ENCODE results near the gene GALNT17. TPM values are rescaled to one million over a fixed set of nuclear protein-coding genes. Genes with fewer than 3 reads are reported as not detected.

Gene GALNT17
- polyA plus RNA-seq, 2 of the 4 experiments (the other 2 are of a cell fraction) = not detected

- no peak for TF ChIP-seq REST (IDR thresholded peaks at IDR 0.05)
- TF ChIP-seq RCOR1 (IDR thresholded peaks at IDR 0.05; ENCODE audit: low read depth, low read length) = no peak
- no peak for TF ChIP-seq CTCF (IDR thresholded peaks at IDR 0.05)
- no peak for TF ChIP-seq EHMT2 (IDR thresholded peaks at IDR 0.05; ENCODE audit: low read depth)
Observed at GRCh38 chr7:71687286-71687685, 555.3 kb downstream of the GALNT17 start (continued).

GRCh38 chr7:71687831-71688599 lies 556.1 kb downstream of the GALNT17 start:
- no peak for TF ChIP-seq FOSB (CRISPR knock-in tag; IDR thresholded peaks at IDR 0.05)
- TF ChIP-seq FOXS1 (CRISPR knock-in tag; IDR thresholded peaks at IDR 0.05) = no peak
- TF ChIP-seq CBX8 (IDR thresholded peaks at IDR 0.05) = no peak
- TF ChIP-seq ELK1 (IDR thresholded peaks at IDR 0.05; ENCODE audit: low read depth, low read length) = no peak
- TF ChIP-seq ESRRA (IDR thresholded peaks at IDR 0.05; ENCODE audit: borderline replicate concordance, low read length) = no peak
- TF ChIP-seq JUN (IDR thresholded peaks at IDR 0.05) = no peak
- TF ChIP-seq ATOH8 (CRISPR knock-in tag; IDR thresholded peaks at IDR 0.05; ENCODE audit: low read depth) = no peak
- H3K27ac ChIP-seq = no peak overlapping the region
- POLR2A ChIA-PET = no interaction called here
- no peak for FAIRE-seq
- no peak for ATAC-seq
- 5% methylated on average over 11 of the region's 11 CpGs for WGBS (ENCODE audit: missing lambda C conversion rate)
- CTCF ChIA-PET = interaction anchor here (1.2 kb wide), 1 partner anchor 45 kb away, joined by 3 read pairs; no protein-coding TSS in a partner anchor
- no peaks in the 10 kb centered on the region for H3K4me1 ChIP-seq
- no peak for DNase-seq (ENCODE audit: low read depth in 1 of 2, low spot score in 1 of 2)
- no peak overlapping the region for H3K4me3 ChIP-seq
- no peak overlapping the region for H3K4me2 ChIP-seq
- H3K9me3 ChIP-seq = no peaks in the 10 kb centered on the region; the same call in 2 of the 3 replicates

- no peak for FAIRE-seq
- H3K4me1 ChIP-seq = no peaks in the 10 kb centered on the region
- no peak overlapping the region for H3K4me3 ChIP-seq
- H3K27ac ChIP-seq = no peak overlapping the region
- no peak for ATAC-seq
- TF ChIP-seq E2F6 (IDR thresholded peaks at IDR 0.05; ENCODE audit: borderline replicate concordance, low read depth) = no peak
- no peak for TF ChIP-seq GATA3 (IDR thresholded peaks at IDR 0.05; ENCODE audit: borderline replicate concordance)
- no peak for TF ChIP-seq SMC3 (IDR thresholded peaks at IDR 0.05)
- no peak for TF ChIP-seq MAZ (IDR thresholded peaks at IDR 0.05; ENCODE audit: borderline replicate concordance, low read depth, low read length)
- TF ChIP-seq FOSL2 (IDR thresholded peaks at IDR 0.05) = no peak
- TF ChIP-seq FOSL2 (CRISPR knock-in tag; IDR thresholded peaks at IDR 0.05) = no peak
- TF ChIP-seq TFCP2L1 (CRISPR knock-in tag; IDR thresholded peaks at IDR 0.05) = no peak
- no peak for TF ChIP-seq HOXB5 (CRISPR knock-in tag; IDR thresholded peaks at IDR 0.05)
- TF ChIP-seq HMGXB4 (CRISPR knock-in tag; IDR thresholded peaks at IDR 0.05; ENCODE audit: borderline replicate concordance) = no peak
- TF ChIP-seq NR3C1 (IDR thresholded peaks at IDR 0.05) = no peak
- TF ChIP-seq RNF2 (IDR thresholded peaks at IDR 0.05; ENCODE audit: borderline replicate concordance, low read depth) = no peak
- TF ChIP-seq HOXA7 (CRISPR knock-in tag; IDR thresholded peaks at IDR 0.05) = no peak
- no peak for TF ChIP-seq POLR2AphosphoS2 (conservative IDR thresholded peaks at IDR 0.05; ENCODE audit: low read length)
- no peak for TF ChIP-seq ATOH8 (CRISPR knock-in tag; IDR thresholded peaks at IDR 0.05; ENCODE audit: low read depth)
- H3K9me3 ChIP-seq = no peaks in the 10 kb centered on the region; the same call in 2 of the 3 replicates
- no peak overlapping the region for H3K4me2 ChIP-seq
- DNase-seq (ENCODE audit: low read depth in 1 of 2, low spot score in 1 of 2) = no peak
- ChIA-PET CTCF (no interaction called here), POLR2A (no interaction called here)
- 88% methylated on average over 1 of the region's 1 CpG for WGBS (ENCODE audit: missing lambda C conversion rate)
Observed at GRCh38 chr7:71691538-71691937, 559.6 kb downstream of the GALNT17 start.
